NCI-H82 (cell line): Measurements from ENCODE around the gene ITGB7.
"Not testable (repeated sequence)": the region's sequence is repeated elsewhere in the genome, so short reads cannot be mapped to it uniquely, and the experiment has no call there.

Experiments used
- DNase-seq: peaks from one replicate; lab custom pipeline; 2025; lab: John Stamatoyannopoulos, UW

ITGB7 gene

GRCh38 chr12:53217051-53217930 lies 10.2 kb upstream of the ITGB7 start:
- no peak for DNase-seq

GRCh38 chr12:53215497-53215896 lies 8.4 kb upstream of the ITGB7 start:
- DNase-seq, result no peak

DNA sequence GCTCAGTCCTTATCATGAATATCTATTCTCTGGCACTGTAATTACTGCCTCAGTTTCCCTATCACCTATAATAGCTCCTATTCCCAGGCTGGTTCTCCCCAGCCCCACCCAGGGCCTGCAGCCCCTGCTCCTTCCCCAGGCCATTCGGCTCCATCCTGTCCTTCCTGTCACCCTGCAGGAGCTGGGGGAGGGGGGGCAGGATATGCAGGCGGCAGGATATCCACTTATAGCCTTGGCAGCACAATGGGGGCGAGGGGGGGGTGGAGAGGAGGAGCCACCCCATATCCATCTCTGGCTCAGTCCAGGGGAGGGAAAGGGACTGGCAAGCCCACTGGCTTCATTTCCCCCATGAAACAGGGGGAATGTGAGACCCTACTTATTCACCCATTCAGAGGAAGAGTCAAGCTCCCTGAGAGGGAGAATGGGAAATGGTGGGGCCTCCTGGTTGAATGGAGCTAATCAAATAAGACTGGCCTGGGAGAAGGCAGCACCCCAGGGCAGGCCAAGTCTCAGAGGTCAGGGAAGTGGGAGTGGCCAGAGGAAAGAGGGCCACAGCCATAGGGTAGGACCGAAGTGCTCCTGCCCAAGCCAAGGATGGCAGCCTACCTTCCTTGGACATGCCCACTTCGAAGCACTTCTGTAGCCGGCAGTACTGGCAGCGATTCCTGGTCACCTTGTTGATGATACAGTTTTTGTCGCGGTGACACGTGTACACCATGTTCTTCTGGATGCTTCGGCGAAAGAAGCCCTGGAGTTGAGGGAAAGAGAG lies 7.8 kb upstream of the ITGB7 start:
- DNase-seq, result peak; percentile 45

DNA sequence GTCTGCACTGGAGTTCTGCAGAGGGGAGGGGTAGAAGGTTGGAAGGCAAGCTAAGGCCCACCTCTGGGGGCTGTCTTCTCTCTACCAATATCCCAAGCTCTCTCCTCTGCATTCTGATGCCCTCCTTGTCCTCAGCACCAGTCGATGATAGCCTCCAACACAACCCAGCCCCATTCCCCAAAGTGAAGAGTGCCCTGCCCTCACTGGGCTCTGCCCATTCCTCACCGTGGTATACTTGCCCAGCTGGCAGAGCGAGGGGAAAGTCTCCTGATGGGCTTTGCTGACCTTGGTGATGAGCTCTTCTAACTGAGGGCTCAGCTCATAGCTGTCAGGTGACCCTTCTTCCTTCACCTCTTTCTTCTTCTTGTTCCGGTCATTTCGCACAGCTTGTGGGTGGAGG lies 7.2 kb upstream of the ITGB7 start:
- DNase-seq, result no peak

- peak; percentile 91 for DNase-seq
These were observed 6.3 kb upstream of the ITGB7 start for GRCh38 chr12:53213348-53213747.

- DNase-seq, result no peak
These were observed 5.9 kb upstream of the ITGB7 start for GRCh38 chr12:53212931-53213330.

- DNase-seq, result peak; percentile 73
These were observed 4.7 kb upstream of the ITGB7 start for GRCh38 chr12:53211476-53212381.

GRCh38 chr12:53210843-53211242 lies 3.8 kb upstream of the ITGB7 start:
- DNase-seq, result no peak

DNA sequence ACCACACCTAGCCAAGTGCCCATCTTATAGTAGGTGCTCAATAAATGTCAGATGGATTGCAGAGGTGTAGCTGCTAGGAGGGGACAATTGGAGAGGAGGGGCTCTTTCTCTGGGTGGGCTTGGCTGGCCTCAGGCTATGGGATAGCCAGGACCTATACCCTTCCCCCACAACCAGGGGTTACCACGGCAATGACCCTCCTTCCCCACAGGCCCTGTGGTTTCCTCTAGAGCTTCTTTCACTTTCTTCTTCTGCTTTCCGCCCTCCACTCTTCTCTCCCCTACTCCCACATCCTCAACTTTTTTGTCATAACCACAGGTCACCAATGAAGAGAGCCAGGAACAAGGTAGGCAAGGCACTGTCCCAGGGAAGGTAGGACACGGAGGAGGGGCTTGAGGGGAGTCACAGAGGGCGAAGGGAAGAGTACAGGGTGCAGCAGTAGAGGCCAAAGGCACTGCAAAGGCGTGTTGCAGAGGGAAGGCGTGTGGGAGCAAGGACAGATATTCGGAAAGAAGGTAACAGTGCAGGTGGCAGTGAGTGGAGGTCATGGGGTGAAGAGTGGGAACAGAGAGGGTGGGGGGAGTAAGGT lies 1.9 kb upstream of the ITGB7 start:
- no peak for DNase-seq

DNA sequence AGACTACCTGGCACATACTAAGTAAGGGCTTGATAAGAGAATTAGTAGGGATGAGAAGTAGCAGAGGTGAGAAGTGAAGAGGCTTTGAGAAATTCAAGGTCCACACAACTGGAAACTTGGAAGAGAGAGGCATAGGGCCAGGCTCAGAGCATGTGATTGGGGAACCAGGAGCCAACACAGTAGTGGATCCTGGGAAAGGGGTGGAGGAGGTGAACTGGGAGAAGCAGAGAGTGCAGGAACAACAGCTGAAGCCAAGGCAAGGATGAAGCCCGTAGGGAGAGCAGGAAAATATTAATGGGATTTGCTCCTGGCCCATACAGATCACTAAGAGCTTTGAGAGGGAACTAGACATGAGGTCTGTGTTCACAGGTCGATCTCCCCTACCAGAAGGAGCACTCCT lies 1.4 kb upstream of the ITGB7 start:
- DNase-seq, result peak; percentile 94

DNA sequence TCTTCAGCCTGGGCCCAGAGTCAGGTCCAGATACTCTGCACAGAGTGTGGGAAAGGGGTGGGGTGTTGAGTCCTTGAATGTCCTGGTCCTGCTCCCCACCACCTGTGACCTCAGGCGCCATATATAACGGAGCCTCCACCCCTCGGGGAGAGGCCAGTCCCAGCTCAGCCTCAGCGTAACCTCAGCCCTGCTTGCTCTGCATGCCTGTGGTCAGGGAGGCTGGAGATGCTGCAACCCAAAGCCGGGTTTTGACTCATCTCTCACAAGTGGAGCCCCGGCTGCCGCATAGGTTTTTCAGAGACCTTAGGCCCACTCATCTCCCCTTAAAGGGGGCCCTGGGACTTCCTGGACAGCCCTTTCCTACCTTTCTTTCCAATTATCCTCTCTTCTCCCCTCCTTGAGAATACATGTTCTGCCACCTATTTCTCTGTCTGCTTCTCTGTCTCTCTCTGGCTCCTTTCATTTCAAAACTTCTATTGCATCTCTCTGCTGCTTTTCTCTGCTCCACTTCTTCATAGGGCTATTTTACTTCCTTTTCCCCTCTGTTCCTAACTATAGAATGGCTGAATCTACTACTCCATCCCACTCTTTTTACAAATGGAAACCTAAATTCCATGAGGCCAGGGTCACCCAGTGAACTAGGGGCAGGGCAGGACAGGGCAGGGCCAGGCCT lies 1.2 kb downstream of the ITGB7 start:
- no peak for DNase-seq

GRCh38 chr12:53204351-53204750 lies 2.7 kb downstream of the ITGB7 start:
- DNase-seq, result no peak

- DNase-seq, result not testable (repeated sequence)
These were observed 4.7 kb downstream of the ITGB7 start for GRCh38 chr12:53202316-53202715.

DNA sequence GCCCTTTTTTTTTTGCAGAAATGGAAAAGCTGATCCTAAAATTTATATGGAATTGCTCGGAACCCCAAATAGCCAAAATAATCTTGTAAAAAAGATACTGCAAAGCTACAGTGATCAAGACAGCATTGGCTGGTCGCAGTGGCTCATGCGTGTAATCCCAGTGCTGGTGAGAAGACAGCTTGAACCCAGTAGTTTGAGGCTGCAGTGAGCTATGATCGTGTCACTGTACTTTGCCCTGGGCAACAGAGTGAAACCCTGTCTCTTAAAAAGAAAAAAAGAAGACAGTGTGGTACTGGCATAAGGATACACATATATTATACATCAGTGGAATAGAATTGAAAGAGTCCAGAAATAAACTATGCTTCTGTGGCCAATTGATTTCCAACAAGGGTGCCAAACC lies 5.4 kb downstream of the ITGB7 start:
- DNase-seq, result no peak

DNA sequence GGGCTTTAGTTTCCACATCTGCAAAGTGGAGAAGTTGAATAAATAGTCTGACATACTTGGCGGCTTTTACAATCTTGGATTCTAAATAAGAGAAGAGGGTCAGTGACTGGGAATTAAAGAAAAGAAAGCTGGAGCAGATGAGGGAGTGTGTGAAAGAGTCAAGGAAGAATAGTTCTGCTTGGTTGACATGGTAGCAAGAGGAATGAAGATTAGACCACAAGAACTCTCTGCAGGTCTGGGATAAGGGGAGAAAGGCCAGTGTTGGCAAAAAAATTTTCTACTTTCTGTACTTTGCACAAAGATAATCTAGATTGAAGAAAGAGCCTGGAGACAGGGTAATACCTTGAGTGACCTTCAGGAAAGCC lies 5.9 kb downstream of the ITGB7 start:
- DNase-seq, result no peak

DNA sequence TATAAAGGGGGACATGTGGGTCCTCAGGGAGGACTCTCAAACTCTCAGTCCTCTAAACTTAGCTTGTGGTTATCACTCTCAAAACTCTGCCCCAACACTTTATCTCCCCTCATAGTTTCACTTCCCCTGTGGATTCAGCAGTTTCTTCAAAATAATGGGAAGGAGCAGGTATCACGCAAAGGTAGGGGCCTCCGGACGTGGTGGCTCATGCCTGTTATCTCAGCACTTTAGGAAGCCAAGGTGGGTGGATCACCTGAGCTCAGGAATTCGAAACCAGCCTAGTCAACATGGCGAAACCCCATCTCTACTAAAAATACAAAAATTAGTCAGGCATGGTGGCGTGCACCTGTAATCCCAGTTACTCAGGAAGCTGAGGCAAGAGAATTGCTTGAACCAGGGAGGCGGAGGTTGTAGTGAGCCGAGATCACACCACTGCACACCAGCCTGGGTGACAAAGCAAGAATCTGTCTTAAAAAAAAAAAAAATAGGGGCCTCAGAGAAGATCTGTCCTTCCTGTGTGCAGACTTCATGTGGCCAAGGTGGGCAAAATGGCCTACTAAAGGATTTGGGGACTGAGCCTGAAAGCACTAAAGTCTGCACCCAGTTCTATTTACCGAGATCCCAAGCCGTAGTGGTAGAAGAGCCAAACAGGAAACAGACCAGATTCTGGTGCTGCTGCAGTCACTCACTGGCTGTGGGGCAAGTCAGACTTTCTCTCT lies 6.4 kb downstream of the ITGB7 start:
- DNase-seq, result no peak

DNA sequence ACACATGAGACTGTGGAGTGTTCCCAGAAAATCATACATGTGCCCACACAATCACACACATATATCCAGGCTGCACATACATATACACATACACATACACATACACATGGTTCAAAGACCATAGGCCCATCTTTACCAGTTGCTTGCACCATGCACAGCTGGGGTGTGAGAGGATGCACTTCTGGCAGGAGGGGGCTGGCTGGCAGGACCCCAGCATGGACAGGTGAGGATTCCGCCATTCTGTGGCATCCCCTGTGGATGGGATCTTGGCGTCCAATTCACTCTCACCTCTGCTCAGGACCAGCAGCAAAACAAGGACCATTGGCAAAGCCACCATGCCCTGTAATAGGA lies 7.0 kb downstream of the ITGB7 start:
- DNase-seq, result no peak

GRCh38 chr12:53199700-53200099 lies 7.4 kb downstream of the ITGB7 start:
- DNase-seq, result no peak

GRCh38 chr12:53198486-53199110 lies 8.5 kb downstream of the ITGB7 start:
- no peak for DNase-seq

GRCh38 chr12:53197011-53197640 lies 9.9 kb downstream of the ITGB7 start:
- DNase-seq, result no peak
